ENCODE results near the gene KHDC3L. TPM values are rescaled to one million over a fixed set of nuclear protein-coding genes. Genes with fewer than 3 reads are reported as not detected.

The KHDC3L gene
- polyA plus RNA-seq, 3 donors: not detected

- Histone ChIP-seq H3K9me3 (replicated peaks in 1 of 2; ENCODE audit: control insufficient read depth in 1 of 2, insufficient read depth in 1 of 2, low read length in 2 of 2) (no peaks in the 10 kb centered on the region), H3K4me3 (replicated peaks in 1 of 3; ENCODE audit: low read depth in 2 of 3, low read length in 3 of 3) (no peak overlapping the region), H3K79me2 (ENCODE audit: insufficient read depth, low read length) (no peaks in the 10 kb centered on the region), H2AFZ (ENCODE audit: insufficient read depth, low read depth, low read length, poor library complexity, severe bottlenecking) (no peak overlapping the region), H3K4me2 (replicated peaks; ENCODE audit: extremely low read depth, low read length, poor library complexity, severe bottlenecking) (no peak overlapping the region), H3K27ac (ENCODE audit: low read depth in 1 of 2, low read length in 2 of 2) (no peak overlapping the region), H4K20me1 (ENCODE audit: insufficient read depth, low read length) (no peaks in the 10 kb centered on the region), H3K27me3 (ENCODE audit: control insufficient read depth in 2 of 2, insufficient read depth in 2 of 2, low read length in 2 of 2) (no peaks in the 10 kb centered on the region), H3K9ac (ENCODE audit: insufficient read depth, low read length, poor library complexity, severe bottlenecking) (no peak overlapping the region), H3K36me3 (replicated peaks in 1 of 2; ENCODE audit: control insufficient read depth in 1 of 2, insufficient read depth in 2 of 2, low read length in 2 of 2) (no peaks in the 10 kb centered on the region), H3K4me1 (ENCODE audit: control insufficient read depth in 1 of 2, insufficient read depth in 2 of 2, low read length in 2 of 2) (no peaks in the 10 kb centered on the region)
- H3K36me3 Mint-ChIP-seq: no peaks in the 10 kb centered on the region
- H3K27ac Mint-ChIP-seq: no peak overlapping the region
- intact Hi-C loops (cut with micrococcal nuclease): no loop called here
- H3K4me3 Mint-ChIP-seq: no peak overlapping the region
- no peak for DNase-seq
- no peak for TF ChIP-seq CTCF (IDR thresholded peaks at IDR 0.05)
- no peaks in the 10 kb centered on the region for H3K9me3 Mint-ChIP-seq
- no peaks in the 10 kb centered on the region for H3K4me1 Mint-ChIP-seq
- WGBS (ENCODE audit: insufficient coverage): no CpG with 5 or more reads among the region's 1 CpG
- peaks cover 4 to 9% (median 6%) of the 10 kb centered on the region in 3 donors for H3K27me3 Mint-ChIP-seq (ENCODE audit: low read depth in 3 of 3)
Observed at GRCh38 chr6:73341335-73341734, 21.1 kb upstream of the KHDC3L start.

- H3K27me3 Mint-ChIP-seq (ENCODE audit: low read depth in 3 of 3): peaks cover 7 to 11% (median 10%) of the 10 kb centered on the region in 3 donors
Observed at GRCh38 chr6:73342174-73342573, 20.3 kb upstream of the KHDC3L start.

More at GRCh38 chr6:73342174-73342573, 20.3 kb upstream of the KHDC3L start:
- Histone ChIP-seq H3K9ac (ENCODE audit: insufficient read depth, low read length, poor library complexity, severe bottlenecking) (no peak overlapping the region), H3K4me1 (ENCODE audit: control insufficient read depth in 1 of 2, insufficient read depth in 2 of 2, low read length in 2 of 2) (no peaks in the 10 kb centered on the region), H3K36me3 (replicated peaks in 1 of 2; ENCODE audit: control insufficient read depth in 1 of 2, insufficient read depth in 2 of 2, low read length in 2 of 2) (no peaks in the 10 kb centered on the region), H2AFZ (ENCODE audit: insufficient read depth, low read depth, low read length, poor library complexity, severe bottlenecking) (no peak overlapping the region), H3K79me2 (ENCODE audit: insufficient read depth, low read length) (no peaks in the 10 kb centered on the region), H3K4me2 (replicated peaks; ENCODE audit: extremely low read depth, low read length, poor library complexity, severe bottlenecking) (no peak overlapping the region), H3K9me3 (replicated peaks in 1 of 2; ENCODE audit: control insufficient read depth in 1 of 2, insufficient read depth in 1 of 2, low read length in 2 of 2) (no peaks in the 10 kb centered on the region), H3K4me3 (replicated peaks in 1 of 3; ENCODE audit: low read depth in 2 of 3, low read length in 3 of 3) (no peak overlapping the region), H4K20me1 (ENCODE audit: insufficient read depth, low read length) (no peaks in the 10 kb centered on the region), H3K27ac (ENCODE audit: low read depth in 1 of 2, low read length in 2 of 2) (no peak overlapping the region), H3K27me3 (ENCODE audit: control insufficient read depth in 2 of 2, insufficient read depth in 2 of 2, low read length in 2 of 2) (peaks cover under 1 to 6% of the 10 kb centered on the region in 2 donors)
- H3K36me3 Mint-ChIP-seq: no peaks in the 10 kb centered on the region
- no peaks in the 10 kb centered on the region for H3K9me3 Mint-ChIP-seq
- DNase-seq: no peak
- H3K4me1 Mint-ChIP-seq: no peaks in the 10 kb centered on the region
- H3K27ac Mint-ChIP-seq: no peak overlapping the region
- H3K4me3 Mint-ChIP-seq: no peak overlapping the region
- TF ChIP-seq CTCF (IDR thresholded peaks at IDR 0.05): no peak
- intact Hi-C loops (cut with micrococcal nuclease): no loop called here
- WGBS (ENCODE audit: insufficient coverage): no CpG with 5 or more reads among the region's 5 CpGs
